GM12801 (cell line): ENCODE data around the gene PPP6C.

Source experiments
- CTCF ChIP-seq: IDR thresholded peaks from one replicate; pipeline ENCODE4 v1.5.1; 2011; ENCODE audit warnings: control low read depth; ENCODE audit not compliant: insufficient read length; ENCODE audit errors: extremely low read depth

PPP6C gene

GRCh38 chr9:125214186-125214585 lies 24.6 kb upstream of the PPP6C start:
- TF ChIP-seq CTCF, result no peak

GRCh38 chr9:125204477-125204876 lies 14.9 kb upstream of the PPP6C start:
- TF ChIP-seq CTCF, result no peak

- TF ChIP-seq CTCF, result no peak
Measured at GRCh38 chr9:125202846-125203618, 13.4 kb upstream of the PPP6C start.

DNA sequence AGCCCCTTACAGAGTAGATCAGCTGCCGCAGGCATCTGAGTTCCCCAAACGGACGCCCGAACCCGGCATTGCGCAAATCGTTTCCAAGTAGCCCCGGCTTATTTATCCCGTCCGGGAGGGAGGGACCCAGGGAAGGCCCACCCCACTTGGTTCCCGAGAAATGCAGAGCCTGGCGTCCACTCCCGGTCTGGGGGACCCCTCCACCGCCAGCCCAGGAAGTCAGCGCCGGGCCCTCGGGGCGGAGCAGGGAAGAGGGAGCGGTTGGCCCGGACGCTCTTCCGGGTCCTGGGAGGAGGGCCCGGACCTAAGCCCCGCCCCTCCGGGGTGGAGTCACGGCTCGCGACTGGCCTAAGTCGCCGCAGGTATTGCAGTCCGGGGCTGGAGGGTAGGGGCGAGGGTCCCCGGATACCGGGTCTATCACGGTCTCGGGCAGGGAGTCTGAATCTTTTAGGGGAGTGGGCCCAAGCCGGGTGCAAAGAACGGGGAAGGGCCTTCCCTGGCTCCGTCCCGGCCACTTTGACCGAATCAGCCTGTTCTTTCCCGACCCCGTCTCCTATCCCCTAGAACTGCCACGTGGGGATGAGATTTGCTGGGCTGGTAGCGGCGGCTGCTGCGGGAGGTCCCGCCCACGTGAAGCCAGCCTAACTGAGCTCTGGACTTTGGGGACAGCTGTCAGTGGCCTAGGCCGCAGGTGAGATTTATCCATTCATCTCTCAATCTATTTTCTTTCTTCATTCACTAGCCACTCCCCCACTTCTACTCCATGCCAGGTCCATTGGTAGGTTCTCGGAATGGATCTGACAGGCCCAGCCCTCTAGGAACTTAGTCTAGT lies 10.8 kb upstream of the PPP6C start, which contains the start of gene RABEPK:
Gene RABEPK, plus strand, starts transcription at position 327 of the 832 bp plus-strand sequence. CDS start 2,472 bp downstream, outside the sequence.
- no peak for TF ChIP-seq CTCF

GRCh38 chr9:125190361-125190801 lies 778 bp upstream of the PPP6C start:
- TF ChIP-seq CTCF, result no peak

DNA sequence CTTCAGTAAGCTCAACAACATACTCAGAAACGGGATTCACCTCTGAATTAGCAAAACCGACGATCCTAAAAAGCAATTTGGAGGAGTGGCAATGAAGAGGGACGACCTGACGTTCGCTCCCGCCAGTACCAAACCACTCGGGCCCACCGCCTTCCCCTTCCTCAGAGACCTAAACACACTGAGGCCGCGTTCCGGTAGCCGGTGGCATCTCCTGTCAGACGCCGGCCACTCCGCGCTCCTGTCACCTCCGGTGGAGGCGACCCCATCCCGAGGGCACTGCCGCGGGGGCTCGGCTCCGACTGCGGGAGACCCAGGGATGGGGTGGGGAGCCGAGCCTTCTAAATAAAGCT lies 617 bp downstream of the PPP6C start:
- TF ChIP-seq CTCF, result no peak

DNA sequence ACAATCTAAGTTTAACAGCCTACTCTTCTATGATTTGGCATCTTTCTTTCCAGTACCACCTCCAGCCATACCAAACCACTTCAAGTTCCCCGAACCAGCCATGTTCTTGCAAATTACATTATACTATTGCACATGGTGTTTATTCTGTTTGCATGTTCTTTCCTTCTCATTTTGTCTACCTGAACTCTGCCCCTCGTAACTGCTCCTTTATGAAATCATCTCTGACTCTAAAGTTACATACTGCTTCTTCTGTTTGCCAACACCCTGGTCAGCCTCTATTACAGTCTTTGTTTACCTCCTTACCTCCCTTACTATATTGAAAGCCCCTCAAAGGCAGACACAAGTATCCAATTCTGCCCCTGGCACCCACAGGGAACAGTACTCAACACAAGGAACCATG lies 6.0 kb downstream of the PPP6C start:
- TF ChIP-seq CTCF, result no peak
